ENCODE data around the gene PRDM16.

The PRDM16 gene

GRCh38 chr1:3314491-3315381, 245.7 kb downstream of the PRDM16 start:
- DNase-seq, result peak; percentile 78

DNA sequence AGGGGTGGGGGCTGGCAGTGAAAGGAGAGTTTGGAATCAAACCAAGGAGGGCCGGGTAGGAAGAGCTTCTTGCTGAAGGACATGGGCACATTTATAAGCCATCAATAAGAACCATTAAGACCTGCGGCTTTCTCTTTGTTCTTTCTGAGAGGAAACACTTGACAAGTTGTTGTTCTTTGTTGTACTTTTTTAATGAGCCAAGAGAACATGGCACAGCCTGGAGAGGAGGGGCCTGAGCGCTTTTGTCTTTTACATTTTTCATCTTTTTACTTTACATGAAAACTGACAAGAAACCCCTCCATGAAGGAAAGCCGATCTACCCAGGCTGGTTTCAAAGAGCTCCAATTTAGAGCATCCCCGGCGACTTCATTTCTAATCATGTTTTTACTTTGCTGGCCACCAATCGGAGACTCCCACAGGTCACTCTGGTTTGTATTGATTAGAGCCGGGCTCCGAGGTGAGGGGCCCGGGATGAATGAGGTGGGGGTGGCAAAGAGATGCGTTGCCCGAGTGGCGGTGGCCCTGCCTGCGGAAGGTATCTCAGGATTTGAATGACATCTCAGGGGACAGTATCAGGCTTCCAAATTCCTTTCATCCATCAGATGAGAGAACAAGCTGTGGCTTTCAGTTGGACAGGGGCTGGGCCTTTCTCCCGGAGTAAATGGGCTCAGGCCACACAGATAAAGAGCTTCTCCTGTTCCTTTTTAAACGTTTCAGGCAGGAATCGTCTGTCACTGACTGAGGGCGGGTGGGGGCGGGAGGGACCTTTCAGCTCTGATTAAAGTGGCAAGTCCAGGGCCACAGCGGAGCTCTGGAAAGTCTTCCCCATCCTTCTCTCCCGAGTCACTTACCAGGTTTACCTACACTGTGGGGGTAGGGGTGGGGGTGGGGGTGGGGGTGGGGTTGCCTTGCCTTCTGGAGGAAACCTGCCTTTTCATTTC, 246.7 kb downstream of the PRDM16 start:
- peak; percentile 65 for DNase-seq

DNA sequence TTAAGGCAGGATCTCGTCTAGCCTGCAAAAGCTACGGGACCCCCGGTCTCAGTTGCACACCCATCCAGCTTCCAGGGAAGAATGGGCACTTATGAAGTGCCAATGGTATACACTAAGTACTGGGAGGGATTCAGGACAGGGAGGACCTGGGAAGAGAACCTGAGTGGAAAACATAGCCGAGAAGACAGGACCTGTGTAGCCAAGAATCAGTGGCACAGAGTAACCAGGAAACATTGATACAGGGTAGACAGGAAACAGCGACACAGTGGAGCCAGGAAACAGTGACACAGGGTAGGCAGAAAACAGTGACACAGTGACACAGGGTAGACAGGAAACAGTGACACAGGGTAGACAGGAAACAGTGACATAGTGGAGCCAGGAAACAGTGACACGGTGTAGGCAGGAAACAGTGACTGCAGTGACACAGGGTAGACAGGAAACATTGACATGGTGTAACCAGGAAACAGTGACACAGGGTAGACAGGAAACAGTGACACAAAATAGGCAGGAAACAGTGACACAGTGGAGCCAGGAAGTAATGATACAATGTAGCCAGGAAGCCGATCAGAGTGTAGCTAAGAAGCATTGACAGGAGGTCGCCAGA, 247.4 kb downstream of the PRDM16 start:
- DNase-seq, result no peak

DNA sequence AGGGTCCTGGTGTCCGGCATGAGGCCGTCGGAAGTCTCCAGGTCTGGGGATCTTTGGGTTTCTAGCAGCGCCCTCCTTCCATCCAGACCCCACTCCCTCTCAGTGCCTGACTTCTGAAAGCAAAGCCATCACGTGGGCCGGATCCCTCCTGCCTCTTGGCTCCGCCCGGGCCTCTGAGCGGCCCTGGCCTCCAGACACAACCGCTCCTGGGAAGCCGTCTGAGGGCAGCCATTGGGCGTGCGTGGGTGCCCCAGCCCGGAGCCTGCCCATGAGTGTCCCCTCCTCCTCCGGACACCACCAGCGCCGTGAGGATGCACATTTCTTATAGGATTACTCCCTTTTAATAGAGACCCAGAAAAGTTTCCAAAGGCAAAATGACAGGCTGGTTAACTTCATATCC, 248.5 kb downstream of the PRDM16 start:
- DNase-seq, result no peak

DNA sequence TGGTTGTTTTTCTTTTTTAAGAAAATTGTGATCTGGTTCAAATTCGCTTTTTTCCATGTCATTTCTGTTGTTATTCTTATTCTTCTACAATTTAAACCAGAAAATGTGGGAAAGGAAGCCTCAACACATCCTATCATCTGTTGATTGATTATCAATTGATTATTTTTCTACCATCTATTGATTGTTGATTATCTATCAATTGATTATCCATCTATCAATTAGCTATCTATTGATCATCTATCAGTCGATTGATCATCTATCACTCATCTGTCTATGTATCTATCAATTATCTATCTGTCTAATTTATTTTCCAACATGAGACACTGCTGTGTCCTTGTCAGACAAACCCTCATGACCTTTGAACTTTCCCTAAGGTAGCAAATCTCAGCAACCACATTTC, 249.3 kb downstream of the PRDM16 start:
- DNase-seq, result no peak

DNA sequence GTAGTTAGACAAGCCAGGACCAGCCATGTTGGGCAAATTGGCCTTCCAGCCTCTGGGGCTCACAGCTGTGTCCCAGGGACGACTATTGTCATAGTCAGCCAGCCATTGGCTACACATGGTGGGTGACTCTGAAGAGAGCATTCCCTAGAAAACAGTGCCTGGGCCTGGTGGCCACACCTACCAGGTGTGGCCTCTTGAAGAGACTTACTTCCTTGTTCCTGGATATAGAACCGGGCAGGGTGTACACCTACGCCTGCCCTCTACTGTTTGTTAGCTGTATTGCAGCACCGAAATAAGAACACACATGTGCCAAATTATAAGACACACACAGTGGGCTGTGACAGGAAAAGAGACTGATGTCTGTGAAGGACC, 250.9 kb downstream of the PRDM16 start:
- peak; percentile 77 for DNase-seq

- DNase-seq, result no peak
Measured at GRCh38 chr1:3320246-3321152, 251.5 kb downstream of the PRDM16 start.

DNA sequence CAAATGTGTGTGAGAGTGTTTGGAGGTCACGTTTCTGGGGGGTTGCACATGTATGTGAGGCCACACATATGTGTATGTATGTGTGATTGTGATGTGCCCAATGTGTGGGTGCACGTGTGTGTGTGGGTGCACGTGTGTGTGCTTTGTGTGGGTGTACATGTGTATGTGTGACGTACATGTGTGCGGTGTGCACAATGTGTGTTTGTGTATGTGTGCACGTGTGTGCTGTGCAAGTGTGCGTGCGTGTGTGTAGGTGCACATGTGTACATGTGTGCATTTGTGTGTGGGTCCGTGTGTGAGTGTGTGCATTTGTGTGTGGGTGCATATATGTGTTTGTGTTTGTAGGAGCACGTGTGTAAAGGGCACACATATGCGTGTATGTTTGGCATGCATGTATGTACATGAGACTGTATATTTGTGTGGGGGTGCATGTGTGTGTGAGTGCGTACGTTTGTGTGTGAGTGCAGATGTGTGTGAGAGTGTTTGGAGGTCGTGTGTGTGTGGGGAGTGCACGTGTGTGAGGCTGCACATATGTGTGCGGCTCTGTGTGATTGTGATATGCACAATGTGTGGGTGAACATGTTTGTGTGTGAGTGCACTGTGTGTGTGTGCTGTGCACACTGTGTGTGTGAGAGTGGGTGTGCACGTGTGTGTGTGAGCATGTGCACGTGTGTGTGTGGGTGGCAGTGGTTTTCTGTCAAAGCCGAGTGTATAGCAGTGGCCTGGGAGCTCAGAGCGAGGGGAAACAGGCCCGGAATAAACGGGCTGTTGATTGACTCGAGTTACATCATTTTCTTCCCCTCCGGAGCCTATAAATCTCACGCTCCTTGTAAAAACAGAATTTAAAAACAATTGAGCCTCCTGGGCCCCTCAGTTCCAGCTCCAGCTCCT, 252.8 kb downstream of the PRDM16 start:
- no peak for DNase-seq

GRCh38 chr1:3322450-3323020, 253.5 kb downstream of the PRDM16 start:
- DNase-seq, result no peak

GRCh38 chr1:3323021-3323795, 254.2 kb downstream of the PRDM16 start:
- DNase-seq, result peak; percentile 59

DNA sequence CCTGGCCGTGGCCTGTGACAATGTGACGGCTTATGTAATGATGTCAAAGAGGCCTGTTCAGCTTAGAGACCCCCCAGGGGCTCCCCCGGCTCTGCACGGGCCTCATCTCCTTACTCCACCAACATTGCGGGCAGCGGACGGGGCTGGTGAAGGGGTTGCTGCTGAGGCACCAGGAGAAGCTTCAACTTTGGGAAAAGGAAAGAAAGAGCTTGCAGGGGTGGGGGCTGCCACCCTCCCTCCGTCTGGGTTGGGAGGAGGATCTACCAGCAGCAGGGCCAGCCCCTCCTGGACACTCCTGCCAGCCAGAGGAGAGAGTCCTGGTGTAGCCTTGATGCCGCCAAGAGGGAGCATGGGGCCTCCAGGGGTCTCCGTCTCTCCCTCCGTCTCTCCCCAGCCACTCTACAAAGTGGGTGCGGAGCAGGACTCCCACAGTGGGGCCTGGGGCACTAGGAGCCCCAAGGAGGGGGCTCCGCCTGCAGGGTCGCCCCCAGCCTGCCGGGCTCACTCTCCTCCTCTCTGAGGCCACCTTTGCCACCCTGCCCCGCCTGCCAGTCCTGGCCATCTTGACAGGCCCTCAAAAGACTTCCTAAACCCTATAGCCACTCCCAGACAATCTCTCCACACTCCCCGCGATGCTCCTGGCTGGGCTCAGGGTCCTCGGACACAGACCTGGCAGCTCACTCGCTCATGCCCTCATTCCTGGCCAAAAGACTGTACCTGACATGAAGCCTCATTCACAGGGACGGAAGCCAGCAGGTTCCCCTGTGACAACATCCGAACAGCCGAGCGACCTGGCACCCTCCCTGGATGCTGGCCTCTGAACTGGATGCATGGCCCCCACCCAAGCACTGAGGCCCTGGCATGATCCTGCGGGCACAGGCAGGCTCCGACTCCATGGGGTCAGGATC, 255.0 kb downstream of the PRDM16 start:
- DNase-seq, result no peak

DNA sequence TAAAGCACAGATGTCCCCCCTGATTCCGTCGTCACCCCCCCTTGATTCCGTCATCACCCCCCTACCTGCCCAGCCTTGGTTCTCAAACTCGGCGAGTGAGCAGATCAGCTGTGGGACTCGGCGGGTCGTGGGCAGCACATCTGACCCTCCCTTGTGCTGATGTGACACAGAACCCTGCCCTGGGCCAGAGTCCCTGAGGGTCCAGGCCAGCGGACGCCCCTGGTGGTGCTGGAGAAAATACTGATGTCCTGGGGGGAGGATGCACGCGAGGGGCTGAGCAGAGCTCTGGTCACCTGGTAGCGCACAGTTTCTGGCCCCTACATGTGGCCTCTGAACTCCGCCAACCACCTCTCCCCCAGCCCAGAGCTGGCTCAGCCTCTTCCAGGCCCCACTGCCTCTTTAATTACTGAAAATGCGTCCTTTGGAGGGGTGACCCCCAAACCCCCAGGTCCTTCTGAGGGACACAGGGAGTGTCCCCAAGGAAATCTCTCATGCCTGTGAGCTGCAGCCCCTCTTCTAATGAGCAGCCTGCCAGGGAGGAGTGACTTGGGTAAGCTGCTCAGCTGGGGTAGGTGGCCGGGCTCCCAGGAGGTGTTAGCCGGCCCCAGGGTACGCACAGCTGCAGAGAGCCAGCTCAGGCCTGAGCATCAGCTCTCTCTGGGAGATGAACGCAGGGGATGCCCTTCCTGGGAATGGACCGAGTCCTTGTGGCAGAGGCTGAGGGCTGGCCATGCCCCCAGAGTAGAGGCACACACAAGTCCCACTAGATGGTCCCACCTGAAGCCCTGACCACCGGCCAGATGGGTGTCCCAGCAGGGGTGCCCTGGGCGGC, 255.9 kb downstream of the PRDM16 start:
- no peak for DNase-seq

GRCh38 chr1:3326516-3327388, 257.7 kb downstream of the PRDM16 start:
- no peak for DNase-seq

DNA sequence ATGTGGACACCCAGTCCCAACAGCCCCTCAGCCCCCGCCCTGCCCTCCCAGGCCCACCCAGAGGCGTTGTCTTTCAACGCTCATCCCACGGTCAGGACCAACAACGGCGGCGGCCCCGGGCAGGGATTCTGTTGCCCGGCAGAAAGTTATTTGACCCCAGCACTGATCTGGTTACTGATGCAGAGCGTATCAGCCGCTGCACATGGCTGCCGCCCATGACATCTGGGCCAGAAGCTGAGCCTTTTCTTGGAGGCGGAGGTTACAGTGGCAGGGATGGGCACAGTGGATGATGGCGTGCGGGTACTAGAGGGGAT, 258.3 kb downstream of the PRDM16 start:
- DNase-seq, result no peak

DNA sequence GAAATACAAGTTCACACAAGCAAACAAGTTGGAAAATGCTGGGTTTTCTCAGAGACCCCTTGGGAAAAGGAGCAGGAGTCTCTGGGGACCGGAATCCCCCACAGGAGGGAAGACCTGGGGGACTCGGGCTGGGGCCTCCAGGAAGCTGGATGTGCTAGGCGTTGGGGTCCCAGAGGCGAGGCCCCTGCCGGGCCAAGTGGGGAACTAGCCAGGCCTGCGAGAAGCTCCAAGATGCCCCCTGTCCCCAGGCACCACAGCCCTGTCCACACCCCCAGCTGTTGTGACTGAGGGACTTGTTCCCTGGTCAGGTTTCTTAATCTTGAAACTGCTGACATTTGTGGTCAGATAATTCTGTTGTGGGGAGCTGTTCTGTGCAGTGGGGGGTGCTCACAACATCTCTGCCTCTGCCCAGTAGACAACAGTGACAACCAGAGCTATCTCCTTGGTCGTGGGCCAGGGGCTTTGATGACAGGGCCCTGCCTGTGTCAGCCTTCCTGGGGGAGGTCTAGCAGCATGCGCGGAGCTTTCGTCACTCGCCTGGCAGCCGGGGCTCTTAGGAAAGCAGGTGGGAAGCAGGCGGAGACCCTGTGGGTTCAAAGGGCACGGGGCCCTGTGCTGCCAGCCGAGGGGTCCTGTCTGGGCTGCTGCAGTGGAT, 259.1 kb downstream of the PRDM16 start:
- no peak for DNase-seq

DNA sequence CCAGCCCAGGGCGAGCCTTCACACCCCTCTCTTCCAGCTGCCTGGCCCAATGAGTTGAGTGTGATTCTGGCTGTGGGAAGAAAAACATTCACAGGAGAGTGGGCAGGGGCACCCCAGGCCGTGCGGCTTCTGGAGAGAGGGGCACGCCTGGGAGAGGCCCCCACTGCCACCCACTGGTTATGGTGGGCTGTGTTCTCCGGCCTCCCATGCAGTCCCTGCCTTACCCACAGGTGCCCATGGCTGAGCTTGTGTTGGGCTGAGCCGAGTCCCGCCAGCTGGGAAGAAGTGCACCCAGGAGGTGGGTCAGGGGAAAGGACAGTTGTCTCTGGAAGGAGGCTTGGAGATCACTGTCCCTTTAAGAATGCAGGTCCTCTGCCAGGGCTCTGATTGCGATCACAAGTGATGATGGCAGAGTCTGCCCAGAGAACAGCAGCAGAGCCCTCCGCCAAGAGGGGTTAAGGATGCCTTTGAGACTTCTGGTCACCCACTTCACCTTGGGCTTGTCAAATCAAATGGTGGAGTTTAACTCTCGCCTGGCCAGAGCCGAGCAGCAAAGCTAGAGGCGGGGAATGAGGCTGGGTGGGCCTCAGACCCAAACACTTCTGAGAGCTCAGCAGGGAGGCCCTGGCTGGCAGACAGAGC, 260.8 kb downstream of the PRDM16 start:
- DNase-seq, result no peak

Data from eye (tissue), 1 donor.